NCI-H526 treated with DMSO at 0.1 percent for 48 hours (cell line): ENCODE measurements around the gene LOXL1.
A peak's percentile ranks its signal among the peaks of the same experiment; 100 is the strongest.
"Not testable (repeated sequence)": the region's sequence is repeated elsewhere in the genome, so short reads cannot be mapped to it uniquely, and the experiment has no call there.

Experiments used
- DNase-seq: peaks from one replicate; lab custom pipeline; 2025; lab: John Stamatoyannopoulos, UW

The LOXL1 gene

GRCh38 chr15:73954188-73955145 lies 28.2 kb downstream of the LOXL1 start:
- no peak for DNase-seq

- no peak for DNase-seq
Measured at GRCh38 chr15:73955326-73955725, 29.1 kb downstream of the LOXL1 start.

- DNase-seq: no peak
Measured at GRCh38 chr15:73955861-73956742, 29.8 kb downstream of the LOXL1 start.

GRCh38 chr15:73956743-73957135 lies 30.5 kb downstream of the LOXL1 start:
- DNase-seq: no peak

- DNase-seq: no peak
Measured at GRCh38 chr15:73957276-73957675, 31.0 kb downstream of the LOXL1 start.

GRCh38 chr15:73957785-73958184 lies 31.5 kb downstream of the LOXL1 start:
- DNase-seq: no peak

GRCh38 chr15:73959012-73959581 lies 32.8 kb downstream of the LOXL1 start:
- DNase-seq: peak; percentile 5

- DNase-seq: no peak
Measured at GRCh38 chr15:73959801-73960200, 33.5 kb downstream of the LOXL1 start.

- not testable (repeated sequence) for DNase-seq
Measured at GRCh38 chr15:73960472-73961070, 34.3 kb downstream of the LOXL1 start.

GRCh38 chr15:73962433-73962832 lies 36.2 kb downstream of the LOXL1 start:
- DNase-seq: no peak

GRCh38 chr15:73964736-73965093 lies 38.5 kb downstream of the LOXL1 start:
- DNase-seq: peak; percentile 34

GRCh38 chr15:73965094-73965757 lies 39.0 kb downstream of the LOXL1 start:
- DNase-seq: no peak

GRCh38 chr15:73965758-73966113 lies 39.5 kb downstream of the LOXL1 start:
- peak; percentile 47 for DNase-seq

GRCh38 chr15:73968461-73968860 lies 42.2 kb downstream of the LOXL1 start:
- DNase-seq: no peak

GRCh38 chr15:73969151-73969759 lies 43.0 kb downstream of the LOXL1 start:
- no peak for DNase-seq

- peak; percentile 60 for DNase-seq
Measured at GRCh38 chr15:73972984-73973682, 46.9 kb downstream of the LOXL1 start.

- not testable (repeated sequence) for DNase-seq
Measured at GRCh38 chr15:73973683-73974200, 47.5 kb downstream of the LOXL1 start.

GRCh38 chr15:73975440-73976125 lies 49.3 kb downstream of the LOXL1 start:
- DNase-seq: not testable (repeated sequence)

- no peak for DNase-seq
Measured at GRCh38 chr15:73978896-73979295, 52.6 kb downstream of the LOXL1 start.

- DNase-seq: no peak
Measured at GRCh38 chr15:73979636-73980035, 53.4 kb downstream of the LOXL1 start.
